Stimulated activated naive CD4-positive, alpha-beta T cell (primary cell): ENCODE results near the gene PFAS.

Source experiments
- DNase-seq, 6 experiments: peaks; one replicate each; lab custom pipeline; 2025; lab: John Stamatoyannopoulos, UW

The PFAS gene

GRCh38 chr17:8294814-8295316, 45.8 kb downstream of the PFAS start:
- peak in 1 of 6 experiments; percentile 32 for DNase-seq

GRCh38 chr17:8300226-8300625, 51.1 kb downstream of the PFAS start:
- DNase-seq: no peak

GRCh38 chr17:8300627-8301242, 51.6 kb downstream of the PFAS start:
- peak; percentile 31 to 79 (median 52) for DNase-seq

GRCh38 chr17:8310601-8311123, 61.6 kb downstream of the PFAS start:
- DNase-seq: no peak

- DNase-seq: no peak
Measured at GRCh38 chr17:8311131-8311790, 62.2 kb downstream of the PFAS start.

GRCh38 chr17:8312251-8312650, 63.2 kb downstream of the PFAS start:
- no peak for DNase-seq

- DNase-seq: no peak
Measured at GRCh38 chr17:8312726-8313600, 63.9 kb downstream of the PFAS start.

GRCh38 chr17:8314797-8315763, 66.0 kb downstream of the PFAS start:
- DNase-seq: no peak

- no peak for DNase-seq
Measured at GRCh38 chr17:8315764-8316217, 66.7 kb downstream of the PFAS start.

GRCh38 chr17:8318010-8318935, 69.2 kb downstream of the PFAS start:
- DNase-seq: no peak
